ENCODE measurements around the gene GRIK2.

The GRIK2 gene

DNA sequence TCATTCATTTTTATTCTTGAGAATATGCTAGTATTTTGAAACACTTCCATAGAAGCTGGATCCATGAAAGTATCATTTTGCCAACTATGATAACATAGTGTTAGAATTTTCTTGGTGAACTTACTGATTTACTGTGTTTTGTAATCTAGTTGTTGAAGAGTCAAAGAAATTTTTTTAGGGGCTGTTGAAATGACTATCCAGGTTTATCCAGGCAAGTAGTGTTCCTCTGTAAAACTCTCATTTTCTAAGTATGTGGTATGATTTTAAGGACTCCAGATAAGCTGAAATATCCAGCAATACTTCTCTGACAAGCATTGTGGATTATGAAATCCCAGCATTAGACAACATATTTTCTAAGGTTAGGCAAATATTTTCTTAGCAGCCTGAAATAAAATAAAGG lies 95.9 kb downstream of the GRIK2 start:
- Histone ChIP-seq H3K27ac (ENCODE audit: low read depth, low read length, severe bottlenecking) (no peak overlapping the region), H3K9me3 (ENCODE audit: control insufficient read depth, low read length) (no peaks in the 10 kb centered on the region), H3K4me1 (ENCODE audit: control insufficient read depth, insufficient read depth, low read length, poor library complexity, severe bottlenecking) (no peaks in the 10 kb centered on the region), H3K4me3 (ENCODE audit: extremely low read depth, insufficient read depth, low read length, poor library complexity, severe bottlenecking) (no peak overlapping the region), H3K36me3 (ENCODE audit: control insufficient read depth, insufficient read depth, low read length) (no peaks in the 10 kb centered on the region)

DNA sequence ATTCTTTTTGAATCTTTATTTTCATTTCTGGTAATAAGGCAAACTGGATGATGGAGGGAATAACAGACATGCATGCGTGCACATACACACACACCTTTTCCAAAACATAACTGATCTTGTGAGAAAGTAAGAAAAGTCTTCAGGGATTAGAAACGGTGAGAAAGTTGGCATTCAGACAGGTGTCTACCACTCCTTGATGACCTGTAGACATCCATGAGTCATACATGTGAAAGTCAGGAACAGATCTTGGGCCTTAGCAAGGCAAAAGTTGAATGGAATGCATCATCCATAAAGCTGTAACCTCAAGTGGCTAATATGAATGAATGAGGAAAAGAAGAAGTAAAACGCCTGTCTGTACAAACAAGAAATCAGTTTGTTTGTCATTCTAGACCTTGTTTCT lies 97.3 kb downstream of the GRIK2 start:
- Histone ChIP-seq H3K9me3 (ENCODE audit: control insufficient read depth, low read length) (no peaks in the 10 kb centered on the region), H3K4me1 (ENCODE audit: control insufficient read depth, insufficient read depth, low read length, poor library complexity, severe bottlenecking) (no peaks in the 10 kb centered on the region), H3K27ac (ENCODE audit: low read depth, low read length, severe bottlenecking) (no peak overlapping the region), H3K4me3 (ENCODE audit: extremely low read depth, insufficient read depth, low read length, poor library complexity, severe bottlenecking) (no peak overlapping the region), H3K36me3 (ENCODE audit: control insufficient read depth, insufficient read depth, low read length) (no peaks in the 10 kb centered on the region)
- no CpG with 5 or more reads among the region's 3 CpGs for WGBS, 2 experiments (ENCODE audit: insufficient coverage in 2 of 2)

DNA sequence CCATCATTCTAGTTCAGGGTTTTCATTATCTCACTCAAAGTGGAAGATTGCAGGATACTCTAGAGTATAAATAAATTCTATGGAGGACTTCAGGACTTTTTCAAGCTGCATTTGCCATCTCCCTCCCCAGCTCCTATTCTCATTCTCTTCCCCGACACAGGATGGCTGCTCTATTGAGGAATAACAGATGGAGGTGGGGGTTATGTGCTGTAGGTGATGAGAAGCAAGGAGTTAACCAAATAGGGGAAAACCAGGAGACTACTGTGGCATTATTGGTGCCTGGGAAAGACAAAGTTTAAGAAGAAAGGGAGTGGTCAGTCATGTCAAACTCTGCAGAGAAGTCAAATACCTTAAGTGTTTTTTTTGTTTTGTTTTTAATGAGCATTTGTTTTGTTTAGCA lies 109.3 kb downstream of the GRIK2 start:
- H3K9me3 ChIP-seq (ENCODE audit: control insufficient read depth, low read length): no peaks in the 10 kb centered on the region
- no CpG with 5 or more reads among the region's 1 CpG for WGBS, 2 experiments (ENCODE audit: insufficient coverage in 2 of 2)
- H3K36me3 ChIP-seq (ENCODE audit: control insufficient read depth, insufficient read depth, low read length): no peaks in the 10 kb centered on the region

DNA sequence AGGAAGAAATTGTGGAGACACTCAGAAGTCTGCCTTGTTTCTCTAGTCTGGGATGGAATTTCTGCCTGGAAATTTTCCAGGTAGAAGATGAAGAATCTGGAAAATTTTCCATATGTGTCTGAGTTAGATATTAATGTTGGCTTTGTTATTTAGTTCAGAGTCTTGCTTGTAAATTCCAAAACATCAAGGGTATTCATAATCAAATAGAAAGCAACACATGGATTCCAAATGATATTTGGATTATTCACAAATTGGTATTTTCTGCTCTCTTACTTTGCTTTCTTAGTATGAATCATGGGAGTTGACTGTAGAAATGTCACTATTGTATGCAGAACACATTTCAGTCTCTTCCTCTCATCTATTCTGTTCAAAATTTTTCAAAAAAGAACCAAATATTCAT lies 116.0 kb downstream of the GRIK2 start:
- Histone ChIP-seq H3K27ac (ENCODE audit: low read depth, low read length, severe bottlenecking) (no peak overlapping the region), H3K9me3 (ENCODE audit: control insufficient read depth, low read length) (no peaks in the 10 kb centered on the region), H3K4me3 (ENCODE audit: extremely low read depth, insufficient read depth, low read length, poor library complexity, severe bottlenecking) (no peak overlapping the region), H3K36me3 (ENCODE audit: control insufficient read depth, insufficient read depth, low read length) (no peaks in the 10 kb centered on the region), H3K4me1 (ENCODE audit: control insufficient read depth, insufficient read depth, low read length, poor library complexity, severe bottlenecking) (no peaks in the 10 kb centered on the region)

More for the DNA sequence above, 109.3 kb downstream of the GRIK2 start:
- Histone ChIP-seq H3K4me1 (ENCODE audit: control insufficient read depth, insufficient read depth, low read length, poor library complexity, severe bottlenecking) (no peaks in the 10 kb centered on the region), H3K4me3 (ENCODE audit: extremely low read depth, insufficient read depth, low read length, poor library complexity, severe bottlenecking) (no peak overlapping the region), H3K27ac (ENCODE audit: low read depth, low read length, severe bottlenecking) (no peak overlapping the region)

DNA sequence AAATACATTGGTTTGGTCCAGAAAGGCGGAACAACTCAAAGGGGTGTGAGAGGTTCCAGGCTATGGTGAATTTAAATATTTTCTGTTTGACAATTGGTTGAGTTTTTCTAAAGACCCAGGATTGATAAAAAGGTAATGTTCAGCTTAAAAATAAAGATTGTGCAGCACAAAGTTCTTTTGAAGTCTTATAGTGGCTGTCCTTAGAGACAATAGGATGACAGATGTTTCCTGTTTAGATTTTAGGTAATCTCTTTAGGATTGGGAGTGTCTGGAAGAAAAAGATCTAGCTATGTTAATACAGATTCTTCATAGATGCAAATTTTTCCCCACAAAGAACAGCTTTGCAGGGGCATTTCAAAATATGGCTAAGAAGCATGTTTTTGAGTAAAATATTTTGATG lies 119.7 kb downstream of the GRIK2 start:
- no peaks in the 10 kb centered on the region for H3K4me1 ChIP-seq (ENCODE audit: control insufficient read depth, insufficient read depth, low read length, poor library complexity, severe bottlenecking)
- WGBS, 2 experiments (ENCODE audit: insufficient coverage in 2 of 2): 100% methylated on average over 1 of the region's 1 CpG; no CpG with 5 or more reads in 1 of the 2 experiments
- no peaks in the 10 kb centered on the region for H3K9me3 ChIP-seq (ENCODE audit: control insufficient read depth, low read length)
- no peak overlapping the region for H3K27ac ChIP-seq (ENCODE audit: low read depth, low read length, severe bottlenecking)
- no peak overlapping the region for H3K4me3 ChIP-seq (ENCODE audit: extremely low read depth, insufficient read depth, low read length, poor library complexity, severe bottlenecking)
- H3K36me3 ChIP-seq (ENCODE audit: control insufficient read depth, insufficient read depth, low read length): no peaks in the 10 kb centered on the region

DNA sequence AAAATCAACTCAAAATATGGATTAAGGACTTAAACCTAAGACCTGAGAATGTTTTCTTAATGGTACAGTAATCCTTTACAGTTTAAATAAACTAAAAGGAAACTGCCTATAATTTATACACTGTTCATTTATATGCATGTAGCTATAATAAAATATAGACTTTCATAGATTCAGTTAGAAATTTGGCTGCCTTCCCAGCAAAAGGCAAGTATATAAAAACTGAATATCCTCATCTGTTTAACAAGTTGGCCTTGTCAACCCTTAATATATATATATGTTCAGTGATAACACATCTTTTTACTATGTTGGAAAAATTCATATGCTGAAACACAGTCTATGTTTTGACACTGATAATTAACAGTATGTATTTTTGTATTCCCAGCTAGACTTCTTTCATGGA lies 123.1 kb downstream of the GRIK2 start:
- Histone ChIP-seq H3K36me3 (ENCODE audit: control insufficient read depth, insufficient read depth, low read length) (no peaks in the 10 kb centered on the region), H3K9me3 (ENCODE audit: control insufficient read depth, low read length) (no peaks in the 10 kb centered on the region), H3K27ac (ENCODE audit: low read depth, low read length, severe bottlenecking) (no peak overlapping the region), H3K4me1 (ENCODE audit: control insufficient read depth, insufficient read depth, low read length, poor library complexity, severe bottlenecking) (no peaks in the 10 kb centered on the region), H3K4me3 (ENCODE audit: extremely low read depth, insufficient read depth, low read length, poor library complexity, severe bottlenecking) (no peak overlapping the region)

DNA sequence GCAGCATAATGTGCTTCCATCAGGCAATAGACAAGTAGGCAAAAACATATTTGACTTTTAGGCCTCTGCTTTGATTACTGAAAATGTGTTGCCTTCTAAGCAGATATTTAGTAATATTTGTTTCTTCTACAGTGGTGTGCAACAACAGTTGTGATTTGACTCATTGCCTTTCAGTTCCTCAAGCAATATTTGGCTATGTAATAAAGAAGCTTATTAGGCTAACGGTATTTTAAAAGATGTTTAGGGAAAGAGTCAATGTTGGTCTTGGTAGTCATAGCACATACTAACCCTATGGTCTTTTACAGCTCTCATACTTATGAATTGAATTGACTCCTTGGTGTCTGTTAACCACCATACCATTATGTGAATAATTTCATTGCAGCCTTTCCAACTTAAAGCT lies 124.1 kb downstream of the GRIK2 start:
- Histone ChIP-seq H3K4me3 (ENCODE audit: extremely low read depth, insufficient read depth, low read length, poor library complexity, severe bottlenecking) (no peak overlapping the region), H3K4me1 (ENCODE audit: control insufficient read depth, insufficient read depth, low read length, poor library complexity, severe bottlenecking) (no peaks in the 10 kb centered on the region), H3K27ac (ENCODE audit: low read depth, low read length, severe bottlenecking) (no peak overlapping the region), H3K9me3 (ENCODE audit: control insufficient read depth, low read length) (no peaks in the 10 kb centered on the region), H3K36me3 (ENCODE audit: control insufficient read depth, insufficient read depth, low read length) (no peaks in the 10 kb centered on the region)
- no CpG with 5 or more reads among the region's 1 CpG for WGBS, 2 experiments (ENCODE audit: insufficient coverage in 2 of 2)

DNA sequence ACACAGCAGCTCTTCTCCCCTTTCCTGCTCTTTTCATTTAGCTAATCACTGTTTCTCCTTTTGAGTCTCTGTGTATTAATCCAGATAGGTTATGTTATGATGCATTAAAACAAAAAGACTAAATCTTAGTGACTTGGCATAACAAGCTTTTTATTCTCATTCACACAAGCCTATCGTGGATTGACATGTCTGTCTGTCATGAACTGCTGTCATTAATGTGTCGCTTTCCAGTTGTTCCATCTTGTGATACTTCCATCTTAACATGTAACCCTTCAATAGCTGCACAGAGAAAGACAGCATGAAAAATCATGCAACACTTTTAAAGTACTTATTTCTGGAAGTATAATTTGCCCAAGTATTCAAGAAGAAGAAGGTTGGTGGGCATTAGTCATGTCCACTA lies 128.7 kb downstream of the GRIK2 start:
- WGBS, 2 experiments (ENCODE audit: insufficient coverage in 2 of 2): 94 to 100% methylated on average over 2 of the region's 2 CpGs

DNA sequence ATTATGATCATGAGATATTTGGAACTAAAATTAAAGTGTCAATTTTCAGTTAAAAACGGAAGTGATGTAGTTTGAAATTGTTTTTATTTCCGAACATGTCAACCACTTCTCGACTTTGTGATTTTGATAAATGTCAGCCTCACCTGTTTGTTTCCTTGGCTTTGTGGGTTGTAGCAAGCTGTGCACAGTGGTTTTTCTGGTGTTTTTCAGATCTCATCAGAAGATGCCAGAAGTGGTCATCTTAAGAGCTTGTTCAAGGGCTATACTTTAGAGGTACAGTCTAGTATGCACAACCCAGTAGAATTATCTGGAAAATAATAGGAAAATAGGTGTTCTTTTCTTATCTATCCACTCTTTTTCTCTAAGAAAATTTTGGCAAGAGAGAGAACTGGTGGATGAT lies 134.0 kb downstream of the GRIK2 start:
- Histone ChIP-seq H3K27ac (ENCODE audit: low read depth, low read length, severe bottlenecking) (no peak overlapping the region), H3K4me3 (ENCODE audit: extremely low read depth, insufficient read depth, low read length, poor library complexity, severe bottlenecking) (no peak overlapping the region), H3K36me3 (ENCODE audit: control insufficient read depth, insufficient read depth, low read length) (no peaks in the 10 kb centered on the region), H3K4me1 (ENCODE audit: control insufficient read depth, insufficient read depth, low read length, poor library complexity, severe bottlenecking) (no peaks in the 10 kb centered on the region), H3K9me3 (ENCODE audit: control insufficient read depth, low read length) (no peaks in the 10 kb centered on the region)
- 97 to 100% methylated on average over 3 of the region's 3 CpGs for WGBS, 2 experiments (ENCODE audit: insufficient coverage in 2 of 2)

More for the DNA sequence above, 128.7 kb downstream of the GRIK2 start:
- Histone ChIP-seq H3K9me3 (ENCODE audit: control insufficient read depth, low read length) (no peaks in the 10 kb centered on the region), H3K36me3 (ENCODE audit: control insufficient read depth, insufficient read depth, low read length) (no peaks in the 10 kb centered on the region), H3K4me3 (ENCODE audit: extremely low read depth, insufficient read depth, low read length, poor library complexity, severe bottlenecking) (no peak overlapping the region), H3K27ac (ENCODE audit: low read depth, low read length, severe bottlenecking) (no peak overlapping the region), H3K4me1 (ENCODE audit: control insufficient read depth, insufficient read depth, low read length, poor library complexity, severe bottlenecking) (no peaks in the 10 kb centered on the region)

DNA sequence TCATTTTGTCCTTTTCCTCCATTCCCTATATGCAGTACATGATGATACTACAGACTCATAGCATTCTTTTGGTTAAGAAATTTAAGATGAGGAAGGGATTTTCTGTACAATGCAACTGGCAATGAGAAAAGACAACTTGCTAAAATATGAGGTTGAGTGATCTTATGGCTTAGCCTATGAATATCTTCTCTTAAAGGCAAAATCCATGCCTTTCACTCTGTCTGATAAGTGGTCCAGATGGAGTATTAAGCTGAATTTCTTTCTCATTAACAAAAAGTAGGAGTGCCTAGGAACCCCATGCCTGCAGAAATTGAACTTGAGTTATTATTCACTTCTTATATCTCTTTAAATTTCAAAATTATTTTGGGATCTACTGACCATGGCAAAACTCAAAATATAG lies 135.3 kb downstream of the GRIK2 start:
- Histone ChIP-seq H3K36me3 (ENCODE audit: control insufficient read depth, insufficient read depth, low read length) (no peaks in the 10 kb centered on the region), H3K4me3 (ENCODE audit: extremely low read depth, insufficient read depth, low read length, poor library complexity, severe bottlenecking) (no peak overlapping the region), H3K27ac (ENCODE audit: low read depth, low read length, severe bottlenecking) (no peak overlapping the region), H3K4me1 (ENCODE audit: control insufficient read depth, insufficient read depth, low read length, poor library complexity, severe bottlenecking) (no peaks in the 10 kb centered on the region), H3K9me3 (ENCODE audit: control insufficient read depth, low read length) (no peaks in the 10 kb centered on the region)

DNA sequence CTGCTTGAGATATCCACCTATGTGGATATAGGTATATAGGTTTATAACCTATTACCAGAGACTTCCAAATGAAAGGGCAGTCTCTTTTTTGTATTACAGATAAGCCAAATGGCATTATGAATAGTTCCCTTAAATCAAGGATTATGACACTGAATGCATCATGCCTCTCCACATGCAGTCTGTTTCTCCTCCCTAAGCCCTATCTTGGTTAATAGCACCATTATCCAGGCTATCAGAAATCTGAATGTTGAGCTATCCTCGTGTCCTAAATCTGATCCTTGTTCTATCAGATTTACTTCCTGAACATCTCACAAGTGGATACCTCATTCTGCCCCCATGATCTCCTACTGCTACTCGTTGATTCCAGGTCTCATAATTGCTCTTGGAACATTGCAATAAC lies 138.0 kb downstream of the GRIK2 start:
- Histone ChIP-seq H3K36me3 (ENCODE audit: control insufficient read depth, insufficient read depth, low read length) (no peaks in the 10 kb centered on the region), H3K4me1 (ENCODE audit: control insufficient read depth, insufficient read depth, low read length, poor library complexity, severe bottlenecking) (no peaks in the 10 kb centered on the region), H3K4me3 (ENCODE audit: extremely low read depth, insufficient read depth, low read length, poor library complexity, severe bottlenecking) (no peak overlapping the region), H3K27ac (ENCODE audit: low read depth, low read length, severe bottlenecking) (no peak overlapping the region), H3K9me3 (ENCODE audit: control insufficient read depth, low read length) (no peaks in the 10 kb centered on the region)
- 79 to 83% methylated on average over 1 of the region's 2 CpGs for WGBS, 2 experiments (ENCODE audit: insufficient coverage in 2 of 2)

DNA sequence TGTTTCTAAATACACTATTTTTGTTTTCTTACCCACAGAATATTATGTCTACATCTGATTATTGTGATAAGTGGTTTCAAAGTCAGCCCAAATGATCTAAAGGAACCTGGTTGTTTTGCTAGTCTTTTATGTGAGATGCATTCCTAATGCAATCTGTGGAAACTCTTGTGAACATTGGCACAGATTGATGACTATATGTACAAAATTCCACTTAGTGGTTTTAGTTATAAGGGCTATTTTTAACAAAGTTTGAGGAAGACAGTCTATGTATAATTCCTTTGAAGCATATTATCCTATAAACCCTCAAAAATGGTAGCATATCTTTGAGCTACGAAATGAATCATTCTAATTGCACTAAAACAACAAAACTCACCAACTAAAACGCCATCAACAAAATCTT lies 140.9 kb downstream of the GRIK2 start:
- no peak overlapping the region for H3K4me3 ChIP-seq (ENCODE audit: extremely low read depth, insufficient read depth, low read length, poor library complexity, severe bottlenecking)
- no peaks in the 10 kb centered on the region for H3K9me3 ChIP-seq (ENCODE audit: control insufficient read depth, low read length)
- WGBS, 2 experiments (ENCODE audit: insufficient coverage in 2 of 2): 94 to 100% methylated on average over 2 of the region's 2 CpGs
- no peaks in the 10 kb centered on the region for H3K36me3 ChIP-seq (ENCODE audit: control insufficient read depth, insufficient read depth, low read length)
- no peak overlapping the region for H3K27ac ChIP-seq (ENCODE audit: low read depth, low read length, severe bottlenecking)
- H3K4me1 ChIP-seq (ENCODE audit: control insufficient read depth, insufficient read depth, low read length, poor library complexity, severe bottlenecking): no peaks in the 10 kb centered on the region

Measured in mesodermal cell (in vitro differentiated cells).